ENCODE data around the gene KIF20A.
A peak's percentile ranks its signal among the peaks of the same experiment; 100 is the strongest.

Gene KIF20A

GRCh38 chr5:138180183-138180782 is 1.4 kb downstream of the KIF20A start:
- Histone ChIP-seq H3F3A (ENCODE audit: control insufficient read depth, insufficient read depth) (0 out of 2 replicates have a peak, but pooled peaks cover under 1% of the 10 kb centered on the region), H3K9me3 (ENCODE audit: control insufficient read depth, insufficient read depth, low read length) (no peaks in the 10 kb centered on the region), H3K27ac (ENCODE audit: low read depth, low read length) (no peak overlapping the region), H3K9me2 (replicated peaks; ENCODE audit: control insufficient read depth, low read length) (no peaks in the 10 kb centered on the region), H3K4me3 (ENCODE audit: low read length) (peak overlapping the region; percentile 88), H3K4me1 (ENCODE audit: control insufficient read depth, low read length) (peaks cover 24% of the 10 kb centered on the region), H3K27me3 (ENCODE audit: control insufficient read depth, low read length) (no peaks in the 10 kb centered on the region), H4K20me1 (ENCODE audit: control insufficient read depth, insufficient read depth, low read depth, low read length) (0 out of 2 replicates have a peak, but pooled peaks cover 4% of the 10 kb centered on the region), H3K79me2 (ENCODE audit: control insufficient read depth, low read length) (peaks cover 58% of the 10 kb centered on the region), H3K4me2 (ENCODE audit: low read length) (peak overlapping the region; percentile 72), H3K36me3 (ENCODE audit: control insufficient read depth, low read length) (peaks cover 82% of the 10 kb centered on the region)
- no peak for TF ChIP-seq EZH2phosphoT487 (IDR thresholded peaks at IDR 0.05; ENCODE audit: borderline replicate concordance, low read length)
- peak; percentile 59 for TF ChIP-seq CTCF (IDR thresholded peaks at IDR 0.05; ENCODE audit: low read depth, low read length, poor library complexity, severe bottlenecking)

- peaks cover 54% of the 10 kb centered on the region for H3K79me2 ChIP-seq (ENCODE audit: control insufficient read depth, low read length)
Observed at GRCh38 chr5:138180841-138181240, 1.9 kb downstream of the KIF20A start.

GRCh38 chr5:138182808-138183207 is 3.9 kb downstream of the KIF20A start:
- Histone ChIP-seq H3K4me3 (ENCODE audit: low read length) (no peak overlapping the region), H3K4me1 (ENCODE audit: control insufficient read depth, low read length) (peaks cover 13% of the 10 kb centered on the region), H3K9me2 (replicated peaks; ENCODE audit: control insufficient read depth, low read length) (no peaks in the 10 kb centered on the region), H4K20me1 (ENCODE audit: control insufficient read depth, insufficient read depth, low read depth, low read length) (0 out of 2 replicates have a peak, but pooled peaks cover 4% of the 10 kb centered on the region), H3K36me3 (ENCODE audit: control insufficient read depth, low read length) (peaks cover 87% of the 10 kb centered on the region), H3K9me3 (ENCODE audit: control insufficient read depth, insufficient read depth, low read length) (no peaks in the 10 kb centered on the region), H3K4me2 (ENCODE audit: low read length) (no peak overlapping the region), H3K79me2 (ENCODE audit: control insufficient read depth, low read length) (peaks cover 34% of the 10 kb centered on the region), H3K27ac (ENCODE audit: low read depth, low read length) (no peak overlapping the region), H3F3A (ENCODE audit: control insufficient read depth, insufficient read depth) (peaks cover 12% of the 10 kb centered on the region; the same call in 1 of the 2 replicates), H3K27me3 (ENCODE audit: control insufficient read depth, low read length) (no peaks in the 10 kb centered on the region)
- no peak for TF ChIP-seq CTCF (IDR thresholded peaks at IDR 0.05; ENCODE audit: low read depth, low read length, poor library complexity, severe bottlenecking)
- no peak for TF ChIP-seq EZH2phosphoT487 (IDR thresholded peaks at IDR 0.05; ENCODE audit: borderline replicate concordance, low read length)

More at GRCh38 chr5:138180841-138181240, 1.9 kb downstream of the KIF20A start:
- no peaks in the 10 kb centered on the region for H3K27me3 ChIP-seq (ENCODE audit: control insufficient read depth, low read length)
- H4K20me1 ChIP-seq (ENCODE audit: control insufficient read depth, insufficient read depth, low read depth, low read length), result 0 out of 2 replicates have a peak, but pooled peaks cover 4% of the 10 kb centered on the region
- H3K36me3 ChIP-seq (ENCODE audit: control insufficient read depth, low read length), result peaks cover 84% of the 10 kb centered on the region
- peak overlapping the region; percentile 72 for H3K4me2 ChIP-seq (ENCODE audit: low read length)
- peak overlapping the region; percentile 88; the same call in 1 of the 2 replicates for H3K4me3 ChIP-seq (ENCODE audit: low read length)
- H3K9me3 ChIP-seq (ENCODE audit: control insufficient read depth, insufficient read depth, low read length), result no peaks in the 10 kb centered on the region
- H3K9me2 ChIP-seq (replicated peaks; ENCODE audit: control insufficient read depth, low read length), result no peaks in the 10 kb centered on the region
- TF ChIP-seq CTCF (IDR thresholded peaks at IDR 0.05; ENCODE audit: low read depth, low read length, poor library complexity, severe bottlenecking) (no peak), EZH2phosphoT487 (IDR thresholded peaks at IDR 0.05; ENCODE audit: borderline replicate concordance, low read length) (no peak)
- H3K4me1 ChIP-seq (ENCODE audit: control insufficient read depth, low read length), result peaks cover 23% of the 10 kb centered on the region
- peaks cover 5% of the 10 kb centered on the region; the same call in 1 of the 2 replicates for H3F3A ChIP-seq (ENCODE audit: control insufficient read depth, insufficient read depth)
- no peak overlapping the region for H3K27ac ChIP-seq (ENCODE audit: low read depth, low read length)

Measured in DOHH2 (cell line).